SU-DHL-6 (cell line): Measurements from ENCODE around the gene XRN2.

ENCODE experiments used
- EZH2phosphoT487 ChIP-seq: fragments of 200-600 bp; sonication (generic), shearing (Covaris generic); conservative IDR thresholded peaks from 2 replicates; pipeline ENCODE4 v1.6.1; 2018; ENCODE audit warnings: mild to moderate bottlenecking, antibody characterized with exemption, low read length, moderate library complexity, mixed read lengths
- TF ChIP-seq, protein P1 (sequence below): fragments of 200-600 bp; sonication (generic); IDR thresholded peaks from one replicate; pipeline ENCODE4 v1.5.1; 2017; ENCODE audit warnings: antibody characterized with exemption, mild to moderate bottlenecking, low read length, moderate library complexity; ENCODE audit not compliant: insufficient read depth, poor library complexity, severe bottlenecking

DNA sequence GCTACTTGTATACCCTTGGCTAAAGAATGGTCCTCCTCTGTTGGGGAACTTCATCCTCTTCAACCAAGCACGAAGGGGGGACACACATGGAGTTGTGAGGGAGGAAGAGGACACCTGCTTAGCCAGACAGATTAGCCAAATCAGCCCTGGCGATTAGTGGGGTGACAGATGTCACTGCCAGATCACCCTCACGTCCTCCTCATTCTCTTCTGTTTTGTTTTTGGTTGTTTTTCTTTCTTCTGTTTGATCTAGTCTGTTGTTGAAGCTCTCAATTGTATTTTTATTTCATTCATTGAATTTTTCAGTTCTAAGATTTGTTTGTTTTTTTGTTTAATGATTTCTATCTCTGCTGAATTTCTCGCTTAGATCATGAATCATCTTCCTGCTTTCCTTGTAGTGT lies 121.7 kb downstream of the XRN2 start:
- TF ChIP-seq, protein P1, sequence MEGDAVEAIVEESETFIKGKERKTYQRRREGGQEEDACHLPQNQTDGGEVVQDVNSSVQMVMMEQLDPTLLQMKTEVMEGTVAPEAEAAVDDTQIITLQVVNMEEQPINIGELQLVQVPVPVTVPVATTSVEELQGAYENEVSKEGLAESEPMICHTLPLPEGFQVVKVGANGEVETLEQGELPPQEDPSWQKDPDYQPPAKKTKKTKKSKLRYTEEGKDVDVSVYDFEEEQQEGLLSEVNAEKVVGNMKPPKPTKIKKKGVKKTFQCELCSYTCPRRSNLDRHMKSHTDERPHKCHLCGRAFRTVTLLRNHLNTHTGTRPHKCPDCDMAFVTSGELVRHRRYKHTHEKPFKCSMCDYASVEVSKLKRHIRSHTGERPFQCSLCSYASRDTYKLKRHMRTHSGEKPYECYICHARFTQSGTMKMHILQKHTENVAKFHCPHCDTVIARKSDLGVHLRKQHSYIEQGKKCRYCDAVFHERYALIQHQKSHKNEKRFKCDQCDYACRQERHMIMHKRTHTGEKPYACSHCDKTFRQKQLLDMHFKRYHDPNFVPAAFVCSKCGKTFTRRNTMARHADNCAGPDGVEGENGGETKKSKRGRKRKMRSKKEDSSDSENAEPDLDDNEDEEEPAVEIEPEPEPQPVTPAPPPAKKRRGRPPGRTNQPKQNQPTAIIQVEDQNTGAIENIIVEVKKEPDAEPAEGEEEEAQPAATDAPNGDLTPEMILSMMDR = no peak
- no peak for TF ChIP-seq EZH2phosphoT487
